Endometrial microvascular endothelial cells (primary cell): ENCODE results near the gene LOXHD1. TPM values are rescaled to one million over a fixed set of nuclear protein-coding genes. Genes with fewer than 3 reads are reported as not detected.

ENCODE experiments used
- in situ Hi-C: cut with HindIII; loops from 2 replicates; pipeline ENCODE4 v1.10.0; 2017; ENCODE audit warnings: low sequenced_read_pairs, low pct_unique_long_range_greater_than_20kb; ENCODE audit errors: inconsistent ontology term
- total RNA-seq: library from RNA; depleted of rRNA; stranded (reverse); fragments of >200 nt; gene quantifications from one replicate; pipeline ENCODE4 v1.2.3, GENCODE V29; 2015; ENCODE audit errors: inconsistent ontology term

LOXHD1 gene
- total RNA-seq, 1 donor from 2014 or later = not detected

DNA sequence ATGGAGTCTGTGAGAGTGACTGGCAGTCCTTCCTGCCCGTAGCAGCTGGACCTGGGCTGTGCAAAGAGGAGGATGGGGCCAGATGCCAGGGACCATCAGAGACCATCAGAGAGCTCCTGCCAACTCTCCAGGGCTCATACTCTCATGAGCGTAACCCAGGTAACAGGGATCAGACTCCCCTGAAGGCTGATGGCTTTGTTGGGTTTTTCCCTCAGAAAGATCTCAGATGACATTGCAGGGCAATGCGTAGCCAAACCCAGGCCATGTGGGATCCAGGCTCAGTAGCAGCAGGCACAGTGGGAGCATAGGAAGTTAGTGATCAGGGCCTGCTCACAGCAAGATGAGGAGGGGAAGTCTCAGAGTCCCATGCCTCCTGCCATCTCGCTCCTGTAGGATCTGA is 218.0 kb downstream of the LOXHD1 start:
- in situ Hi-C loops = no loop called here

GRCh38 chr18:46437061-46437460 is 220.0 kb downstream of the LOXHD1 start:
- in situ Hi-C loops = no loop called here

DNA sequence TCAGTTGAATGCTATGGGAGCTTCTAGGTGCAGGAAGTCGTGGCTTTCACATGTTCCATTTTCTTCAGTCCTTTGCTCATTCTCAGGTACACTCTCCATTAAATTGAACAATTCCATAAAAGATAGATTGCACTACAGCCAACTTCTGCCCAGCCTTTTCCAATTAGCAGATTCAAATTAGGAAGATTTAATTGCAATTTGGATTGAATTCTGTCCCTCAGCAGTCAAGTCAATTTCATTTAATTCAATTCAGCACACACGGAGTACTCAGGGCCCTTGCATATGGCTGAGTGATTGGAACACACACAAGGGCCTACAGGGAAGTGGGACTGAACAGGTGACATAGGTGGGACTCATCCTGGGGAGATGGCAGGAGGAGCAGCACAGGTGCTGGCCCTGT is 220.4 kb downstream of the LOXHD1 start:
- in situ Hi-C loops = no loop called here

DNA sequence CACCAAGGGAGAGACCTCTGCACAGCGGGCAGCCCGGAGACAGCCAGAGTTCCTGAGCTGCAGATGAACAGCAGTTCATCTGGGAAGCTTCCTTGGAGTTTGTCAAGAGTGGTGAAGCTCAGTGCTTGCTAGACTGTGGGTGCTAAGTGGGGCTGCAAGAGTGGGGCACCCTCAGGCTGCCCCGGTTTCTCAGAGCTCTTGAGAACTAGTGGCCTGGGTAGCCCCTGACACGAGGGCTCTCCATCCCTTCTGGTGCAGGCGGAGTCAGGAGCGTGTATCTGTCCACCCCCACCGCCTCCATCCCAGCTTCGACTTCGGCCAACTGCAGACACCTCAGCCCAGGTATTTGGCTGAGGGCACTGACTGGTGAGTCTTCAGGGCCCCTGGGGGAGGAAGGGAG is 222.0 kb downstream of the LOXHD1 start:
- in situ Hi-C loops = no loop called here

- in situ Hi-C loops = no loop called here
Measured at GRCh38 chr18:46434629-46435028, 222.4 kb downstream of the LOXHD1 start.

- in situ Hi-C loops = no loop called here
Measured at GRCh38 chr18:46433121-46433826, 223.7 kb downstream of the LOXHD1 start.

- in situ Hi-C loops = no loop called here
Measured at GRCh38 chr18:46431522-46432171, 225.4 kb downstream of the LOXHD1 start.

DNA sequence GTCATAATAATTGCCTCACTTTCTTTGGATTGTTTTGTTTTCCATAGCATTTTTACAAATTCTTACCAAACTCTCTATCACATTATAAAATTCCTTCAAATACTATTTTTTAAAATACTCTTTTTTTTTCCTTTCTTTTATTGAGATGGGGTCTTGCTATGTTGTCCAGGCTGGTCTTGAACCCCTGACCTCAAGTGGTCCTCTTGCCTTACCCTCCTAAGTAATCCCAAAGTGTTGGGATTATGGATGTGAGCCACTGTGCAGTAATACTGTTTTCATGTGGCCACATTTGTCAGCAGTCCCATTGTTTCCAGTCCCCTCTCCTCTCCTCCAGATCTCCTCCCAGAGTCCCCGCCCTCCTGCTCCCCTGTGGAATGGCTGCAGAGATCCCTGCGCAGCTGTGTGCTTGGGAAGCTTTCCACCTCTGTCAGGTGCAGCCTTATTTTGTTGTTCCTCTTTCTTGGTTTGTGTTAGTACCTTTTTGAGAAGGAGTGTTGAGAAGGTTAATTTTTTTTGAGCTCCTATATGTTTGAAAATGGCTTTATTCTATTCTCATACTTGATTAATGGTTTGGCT is 227.3 kb downstream of the LOXHD1 start:
- in situ Hi-C loops = no loop called here

DNA sequence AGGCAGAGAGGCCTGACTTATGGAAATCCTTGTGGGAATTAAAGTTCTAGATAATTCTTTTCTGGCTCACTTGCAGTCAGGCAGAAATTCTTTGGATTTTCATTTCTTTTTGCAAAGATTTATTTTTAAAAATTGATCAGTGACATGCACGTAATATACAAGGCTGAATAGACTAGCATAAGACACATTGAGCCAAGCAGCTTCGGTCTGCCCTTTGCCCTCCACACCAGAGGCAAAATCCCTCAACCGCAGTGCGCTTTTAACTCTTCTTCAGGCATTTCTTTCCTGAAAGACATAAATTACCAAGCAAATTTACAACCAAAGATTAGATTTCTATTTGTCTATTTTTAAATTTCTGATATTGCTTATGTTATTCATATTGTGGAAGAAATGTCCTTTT is 227.9 kb downstream of the LOXHD1 start:
- in situ Hi-C loops = no loop called here

GRCh38 chr18:46428368-46428767 is 228.7 kb downstream of the LOXHD1 start:
- in situ Hi-C loops = no loop called here

- in situ Hi-C loops = no loop called here
Measured at GRCh38 chr18:46427216-46427995, 229.6 kb downstream of the LOXHD1 start.

Other genes starting within 250 kb of the LOXHD1 start
- gene ST8SIA5, start 99.8 kb upstream of the LOXHD1 start, total RNA-seq = not detected